CD4-positive, alpha-beta T cell treated with Interferon alpha-2 for 1 hour (primary cell): ENCODE data around the gene ERBB4.

ENCODE experiments used
- DNase-seq, 2 donors: peaks; one replicate each; pipeline ENCODE4 v3.0.0-alpha.2; 2020 to 2022

Gene ERBB4

GRCh38 chr2:211368467-211368866 lies 1170.1 kb downstream of the ERBB4 start:
- DNase-seq = no peak

- no peak for DNase-seq
Observed at GRCh38 chr2:211367711-211368110, 1170.9 kb downstream of the ERBB4 start.

GRCh38 chr2:211367293-211367692 lies 1171.3 kb downstream of the ERBB4 start:
- DNase-seq = no peak

GRCh38 chr2:211364911-211365310 lies 1173.7 kb downstream of the ERBB4 start:
- no peak for DNase-seq

- DNase-seq = no peak
Observed at GRCh38 chr2:211361383-211361782, 1177.2 kb downstream of the ERBB4 start.

GRCh38 chr2:211359347-211359746 lies 1179.3 kb downstream of the ERBB4 start:
- no peak for DNase-seq

- DNase-seq = no peak
Observed at GRCh38 chr2:211358504-211358903, 1180.1 kb downstream of the ERBB4 start.

- no peak for DNase-seq
Observed at GRCh38 chr2:211354481-211354880, 1184.1 kb downstream of the ERBB4 start.

- no peak for DNase-seq
Observed at GRCh38 chr2:211351987-211352386, 1186.6 kb downstream of the ERBB4 start.

GRCh38 chr2:211349031-211349430 lies 1189.6 kb downstream of the ERBB4 start:
- DNase-seq = no peak

- DNase-seq = no peak
Observed at GRCh38 chr2:211347328-211347727, 1191.3 kb downstream of the ERBB4 start.

GRCh38 chr2:211344289-211344688 lies 1194.3 kb downstream of the ERBB4 start:
- DNase-seq = no peak

- no peak for DNase-seq
Observed at GRCh38 chr2:211333377-211333776, 1205.2 kb downstream of the ERBB4 start.

- DNase-seq = no peak
Observed at GRCh38 chr2:211331736-211332135, 1206.9 kb downstream of the ERBB4 start.

- DNase-seq = no peak
Observed at GRCh38 chr2:211329882-211330281, 1208.7 kb downstream of the ERBB4 start.

GRCh38 chr2:211329421-211329820 lies 1209.2 kb downstream of the ERBB4 start:
- DNase-seq = no peak

GRCh38 chr2:211328126-211328525 lies 1210.5 kb downstream of the ERBB4 start:
- DNase-seq = no peak
